H9 (cell line): ENCODE measurements around the gene PDE3A. TPM values are rescaled to one million over a fixed set of nuclear protein-coding genes. Genes with fewer than 3 reads are reported as not detected.

Source experiments
- DNase-seq: peaks from one replicate; pipeline ENCODE4 v3.0.0-alpha.2; 2017
- H2AFZ ChIP-seq: one replicate; pipeline ENCODE4 v1.6.1; 2013; ENCODE audit warnings: mild to moderate bottlenecking, low read length, control low read depth, moderate library complexity
- H2AK5ac ChIP-seq: 2 replicates; pipeline ENCODE4 v1.6.1; 2013; ENCODE audit warnings: low read length, control low read depth, mixed read lengths; ENCODE audit not compliant: insufficient read length
- H2BK120ac ChIP-seq: one replicate; pipeline ENCODE4 v1.6.1; 2013; ENCODE audit warnings: low read depth, mild to moderate bottlenecking, low read length, control low read depth, inconsistent platforms; ENCODE audit not compliant: poor library complexity, severe bottlenecking
- H2BK12ac ChIP-seq: 2 replicates; pipeline ENCODE4 v1.6.1; 2013; ENCODE audit warnings: low read length, control low read depth, mixed read lengths, low read depth; ENCODE audit not compliant: insufficient read length
- H2BK15ac ChIP-seq: 2 replicates; pipeline ENCODE4 v1.6.1; 2013; ENCODE audit warnings: low read depth, low read length, control low read depth
- H2BK20ac ChIP-seq: one replicate; pipeline ENCODE4 v1.6.1; 2013; ENCODE audit warnings: low read depth, mild to moderate bottlenecking, low read length, control low read depth, inconsistent platforms; ENCODE audit not compliant: poor library complexity, severe bottlenecking
- H2BK5ac ChIP-seq: 2 replicates; pipeline ENCODE4 v1.6.1; 2013; ENCODE audit warnings: low read length, control low read depth, mixed read lengths; ENCODE audit not compliant: insufficient read length
- H3K14ac ChIP-seq: 2 replicates; pipeline ENCODE4 v1.6.1; 2013; ENCODE audit warnings: low read length, control low read depth; ENCODE audit not compliant: insufficient read depth
- H3K18ac ChIP-seq: 2 replicates; pipeline ENCODE4 v1.6.1; 2013; ENCODE audit warnings: low read depth, mild to moderate bottlenecking, mixed read lengths, low read length, control low read depth; ENCODE audit not compliant: insufficient read length
- H3K23ac ChIP-seq: 2 replicates; pipeline ENCODE4 v1.6.1; 2013; ENCODE audit warnings: low read length, control low read depth, mixed read lengths, low read depth; ENCODE audit not compliant: insufficient read length
- H3K23me2 ChIP-seq: 2 replicates; pipeline ENCODE4 v1.6.1; 2013; ENCODE audit warnings: low read depth, mild to moderate bottlenecking, mixed read lengths, low read length, control low read depth; ENCODE audit not compliant: insufficient read length, poor library complexity, severe bottlenecking
- H3K27ac ChIP-seq: 2 replicates; pipeline ENCODE4 v1.5.1; 2013; ENCODE audit warnings: low read length, control low read depth, mixed read lengths, low read depth; ENCODE audit not compliant: insufficient read length
- H3K27me3 ChIP-seq: 2 replicates; pipeline ENCODE4 v1.6.1; 2013; ENCODE audit warnings: low read length, control low read depth, inconsistent platforms; ENCODE audit not compliant: insufficient read depth
- H3K4ac ChIP-seq: 2 replicates; pipeline ENCODE4 v1.6.1; 2013; ENCODE audit warnings: low read depth, mild to moderate bottlenecking, control low read depth, inconsistent platforms, low read length, moderate library complexity
- H3K4me1 ChIP-seq: 2 replicates; pipeline ENCODE4 v1.6.1; 2013; ENCODE audit warnings: low read length, control low read depth, inconsistent platforms; ENCODE audit not compliant: insufficient read depth
- H3K4me2 ChIP-seq: 2 replicates; pipeline ENCODE4 v1.6.1; 2013; ENCODE audit warnings: low read length, control low read depth, mixed read lengths; ENCODE audit not compliant: insufficient read length, insufficient read depth
- H3K56ac ChIP-seq: 2 replicates; pipeline ENCODE4 v1.6.1; 2013; ENCODE audit warnings: low read depth, mild to moderate bottlenecking, mixed read lengths, low read length, control low read depth; ENCODE audit not compliant: insufficient read length
- H3K79me1 ChIP-seq: 2 replicates; pipeline ENCODE4 v1.6.1; 2013; ENCODE audit warnings: low read depth, mild to moderate bottlenecking, moderate library complexity, low read length, control low read depth, inconsistent platforms; ENCODE audit not compliant: insufficient read depth, poor library complexity, severe bottlenecking
- H3K79me2 ChIP-seq: 2 replicates; pipeline ENCODE4 v1.6.1; 2013; ENCODE audit warnings: low read length, control low read depth, inconsistent platforms; ENCODE audit not compliant: insufficient read depth
- H3K9ac ChIP-seq: 2 replicates; pipeline ENCODE4 v1.6.1; 2013; ENCODE audit warnings: low read length, control low read depth, mixed read lengths; ENCODE audit not compliant: insufficient read length; ENCODE audit errors: extremely low read depth
- H3K9me3 ChIP-seq: one replicate; pipeline ENCODE4 v1.6.1; 2013; ENCODE audit warnings: low read depth, low read length, inconsistent platforms; ENCODE audit not compliant: control insufficient read depth
- H3T11ph ChIP-seq: one replicate; pipeline ENCODE4 v1.6.1; 2013; ENCODE audit warnings: mild to moderate bottlenecking, low read length, control low read depth, inconsistent platforms
- H4K20me1 ChIP-seq: one replicate; pipeline ENCODE4 v1.6.1; 2013; ENCODE audit not compliant: control insufficient read depth, insufficient read length, insufficient read depth
- H4K5ac ChIP-seq: 2 replicates; pipeline ENCODE4 v1.6.1; 2013; ENCODE audit warnings: low read depth, mild to moderate bottlenecking, mixed read lengths, low read length, control low read depth; ENCODE audit not compliant: insufficient read length
- H4K8ac ChIP-seq: replicated peaks from 2 replicates; pipeline ENCODE4 v1.6.1; 2013; ENCODE audit warnings: low read length, control low read depth, mixed read lengths, low read depth; ENCODE audit not compliant: insufficient read length
- H4K91ac ChIP-seq: 2 replicates; pipeline ENCODE4 v1.6.1; 2013; ENCODE audit warnings: low read depth, mild to moderate bottlenecking, moderate library complexity, mixed read lengths, low read length, control low read depth; ENCODE audit not compliant: insufficient read length
- H3K27ac Mint-ChIP-seq, 3 experiments: 2 replicates in 2 of 3; 3 replicates in 1 of 3; pipeline ENCODE4 v1.8.0; 2020 to 2021; ENCODE audit warnings: mixed read lengths in 3 of 3, mild to moderate bottlenecking in 1 of 3, moderate library complexity in 1 of 3
- H3K27me3 Mint-ChIP-seq: 2 replicates; pipeline ENCODE4 v1.8.0; 2021; ENCODE audit warnings: low read depth, mild to moderate bottlenecking, moderate library complexity, mixed read lengths
- H3K36me3 Mint-ChIP-seq, 3 experiments: 2 replicates in 2 of 3; 3 replicates in 1 of 3; pipeline ENCODE4 v1.8.0; 2020 to 2021; ENCODE audit warnings: low read depth in 3 of 3, mixed read lengths in 3 of 3; ENCODE audit not compliant: insufficient read depth in 1 of 3
- H3K4me1 Mint-ChIP-seq, 2 experiments: 2 replicates each; pipeline ENCODE4 v1.8.0; 2020; ENCODE audit warnings: mixed read lengths in 2 of 2
- H3K4me3 Mint-ChIP-seq, 2 experiments: 2 replicates in 1 of 2; 3 replicates in 1 of 2; pipeline ENCODE4 v1.8.0; 2020 to 2021; ENCODE audit warnings: mild to moderate bottlenecking in 2 of 2, mixed read lengths in 2 of 2, moderate library complexity in 1 of 2
- H3K9me3 Mint-ChIP-seq, 2 experiments: 2 replicates in 1 of 2; 3 replicates in 1 of 2; pipeline ENCODE4 v1.8.0; 2020; ENCODE audit warnings: mild to moderate bottlenecking in 2 of 2, mixed read lengths in 2 of 2, moderate library complexity in 1 of 2
- CTCF ChIP-seq: fragments of 200-600 bp; sonication (generic); conservative IDR thresholded peaks from 3 replicates; pipeline ENCODE4 v1.8.0; 2021; ENCODE audit warnings: antibody characterized with exemption, mild to moderate bottlenecking
- whole genome bisulfite sequencing: extraction: QIAGEN DNeasy Blood & Tissue Kit; methylation state at CpG from one replicate; pipeline ENCODE4 v1.1.7; 2013; ENCODE audit warnings: missing lambda C conversion rate, low lambda C conversion rate, mixed read lengths; ENCODE audit not compliant: insufficient read length; ENCODE audit errors: extremely low coverage; 5-methylcytosine and 5-hydroxymethylcytosine counted together
- total RNA-seq: library from RNA; stranded (reverse); gene quantifications from 2 replicates; pipeline ENCODE4 v1.2.1, GENCODE V29; 2021

The PDE3A gene
- total RNA-seq, 1 experiment from 2014 or later, result 3.0 TPM

GRCh38 chr12:20424841-20425240, 56.5 kb downstream of the PDE3A start:
- no peak overlapping the region for H2BK20ac ChIP-seq
- H3K4ac ChIP-seq, result no peak overlapping the region
- no peak overlapping the region for H3T11ph ChIP-seq
- no peak overlapping the region for H2AFZ ChIP-seq
- no peak overlapping the region for H2BK12ac ChIP-seq
- Mint-ChIP-seq H3K4me3 (no peak overlapping the region), H3K9me3 (no peaks in the 10 kb centered on the region), H3K27ac (peak overlapping the region in 1 of 3 experiments; percentile 63; a peak in 1 of 7 replicates), H3K27me3 (no peaks in the 10 kb centered on the region), H3K36me3 (no peaks in the 10 kb centered on the region), H3K4me1 (peaks cover 29 to 32% of the 10 kb centered on the region in 2 experiments)
- H4K8ac ChIP-seq, result no peak overlapping the region
- H3K4me2 ChIP-seq, result no peak overlapping the region
- no peak overlapping the region for H3K27ac ChIP-seq
- H3K18ac ChIP-seq, result no peak overlapping the region
- H2BK5ac ChIP-seq, result no peak overlapping the region
- no peaks in the 10 kb centered on the region for H4K20me1 ChIP-seq
- no peak overlapping the region for H2BK120ac ChIP-seq
- no peak overlapping the region for H3K9ac ChIP-seq
- no peaks in the 10 kb centered on the region for H3K79me1 ChIP-seq
- DNase-seq, result no peak
- H3K23me2 ChIP-seq, result no peaks in the 10 kb centered on the region
- no peak overlapping the region for H2BK15ac ChIP-seq
- H3K23ac ChIP-seq, result no peak overlapping the region
- no peak overlapping the region for H2AK5ac ChIP-seq
- no CpG with 5 or more reads among the region's 4 CpGs for WGBS
- no peak overlapping the region for H4K5ac ChIP-seq
- H3K27me3 ChIP-seq, result no peaks in the 10 kb centered on the region
- H3K4me1 ChIP-seq, result no peaks in the 10 kb centered on the region
- H4K91ac ChIP-seq, result no peak overlapping the region
- H3K79me2 ChIP-seq, result no peaks in the 10 kb centered on the region
- H3K14ac ChIP-seq, result no peak overlapping the region
- no peak overlapping the region for H3K56ac ChIP-seq
- H3K9me3 ChIP-seq, result no peaks in the 10 kb centered on the region
- no peak for TF ChIP-seq CTCF
